ENCODE results near the gene TIMM8B. TPM values are rescaled to one million over a fixed set of nuclear protein-coding genes. Genes with fewer than 3 reads are reported as not detected.

Gene TIMM8B
- total RNA-seq, 1 experiment from 2014 or later, result 42.4 TPM

- H3K36me3 ChIP-seq (ENCODE audit: low read depth), result no peaks in the 10 kb centered on the region
- peaks cover 15% of the 10 kb centered on the region; the same call in 1 of the 2 replicates for H3F3A ChIP-seq (ENCODE audit: insufficient read depth, low read depth)
- BruUV-seq (replicated peaks), result no TSS peak
- POLR2A ChIA-PET (ENCODE audit: unreplicated experiment), result no interaction called here
- H3K79me2 ChIP-seq (ENCODE audit: low read depth), result no peaks in the 10 kb centered on the region
- no peaks in the 10 kb centered on the region for H3K9me3 ChIP-seq (ENCODE audit: insufficient read depth, low read depth)
- H3K4me1 ChIP-seq (replicated peaks; ENCODE audit: insufficient read depth), result no peaks in the 10 kb centered on the region
- no peak overlapping the region for H3K4me3 ChIP-seq
- no peak for TF ChIP-seq EZH2 (IDR thresholded peaks at IDR 0.05; ENCODE audit: low read depth)
- no peak for TF ChIP-seq CTCF (conservative IDR thresholded peaks at IDR 0.05)
- no peaks in the 10 kb centered on the region for H3K9me2 ChIP-seq (ENCODE audit: insufficient read depth)
- no peak overlapping the region for H3K27ac ChIP-seq
- no peak overlapping the region for H3K4me2 ChIP-seq
- no peaks in the 10 kb centered on the region for H4K20me1 ChIP-seq (ENCODE audit: insufficient read depth)
- DNase-seq, result no peak
- H3K27me3 ChIP-seq (ENCODE audit: insufficient read depth, low read depth), result no peaks in the 10 kb centered on the region
- intact Hi-C loops (cut with micrococcal nuclease; ENCODE audit: unreplicated experiment), result no loop called here
- CTCF ChIA-PET, result no interaction called here
- no peak overlapping the region for H2AFZ ChIP-seq
Measured at GRCh38 chr11:112106070-112106469, 19.5 kb upstream of the TIMM8B start.

GRCh38 chr11:112103446-112103845, 16.9 kb upstream of the TIMM8B start:
- no peaks in the 10 kb centered on the region for H3K4me1 ChIP-seq (replicated peaks; ENCODE audit: insufficient read depth)
- no peak overlapping the region for H3K27ac ChIP-seq
- no peak overlapping the region for H3K4me3 ChIP-seq
- H3K79me2 ChIP-seq (ENCODE audit: low read depth), result no peaks in the 10 kb centered on the region
- ChIA-PET CTCF (no interaction called here), POLR2A (ENCODE audit: unreplicated experiment) (interaction anchor here (0.6 kb wide), 2 partner anchors 54 to 238 kb away, joined by 5 to 9 read pairs; no protein-coding TSS in a partner anchor)
- no peaks in the 10 kb centered on the region for H3K36me3 ChIP-seq (ENCODE audit: low read depth)
- H3K9me3 ChIP-seq (ENCODE audit: insufficient read depth, low read depth), result no peaks in the 10 kb centered on the region
- intact Hi-C loops (cut with micrococcal nuclease; ENCODE audit: unreplicated experiment), result no loop called here
- no peaks in the 10 kb centered on the region for H3K9me2 ChIP-seq (ENCODE audit: insufficient read depth)
- no TSS peak for BruUV-seq (replicated peaks)
- H3K27me3 ChIP-seq (ENCODE audit: insufficient read depth, low read depth), result no peaks in the 10 kb centered on the region
- no peak for TF ChIP-seq EZH2 (IDR thresholded peaks at IDR 0.05; ENCODE audit: low read depth)
- H3K4me2 ChIP-seq, result no peak overlapping the region
- no peaks in the 10 kb centered on the region for H4K20me1 ChIP-seq (ENCODE audit: insufficient read depth)
- H2AFZ ChIP-seq, result no peak overlapping the region
- no peak for DNase-seq
- peaks cover 8% of the 10 kb centered on the region; the same call in 1 of the 2 replicates for H3F3A ChIP-seq (ENCODE audit: insufficient read depth, low read depth)

DNA sequence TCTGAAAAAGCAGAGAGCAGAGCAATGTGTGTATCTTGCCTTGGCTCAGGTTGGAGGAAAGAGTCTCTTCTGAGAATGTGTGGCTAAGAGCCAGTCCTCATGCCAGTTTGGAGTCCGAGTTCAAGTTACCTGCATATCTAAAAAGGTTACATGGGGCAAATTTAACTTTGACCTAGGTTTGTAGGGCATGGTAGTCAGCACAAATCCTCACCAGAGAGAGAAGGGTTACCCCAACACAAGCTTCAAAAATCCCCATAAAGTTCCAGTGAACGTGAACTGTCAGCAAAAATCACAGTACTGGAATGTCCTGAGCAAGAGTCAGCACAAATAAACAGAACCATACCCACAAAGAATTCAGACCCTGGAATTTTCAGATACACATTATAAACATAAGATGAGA, 13.9 kb upstream of the TIMM8B start:
- Histone ChIP-seq H3K4me3 (no peak overlapping the region), H3K9me2 (ENCODE audit: insufficient read depth) (no peaks in the 10 kb centered on the region), H3K36me3 (ENCODE audit: low read depth) (peaks cover 6% of the 10 kb centered on the region; the same call in 1 of the 2 replicates), H3K4me2 (no peak overlapping the region), H3F3A (ENCODE audit: insufficient read depth, low read depth) (peaks cover 8% of the 10 kb centered on the region; the same call in 1 of the 2 replicates), H3K79me2 (ENCODE audit: low read depth) (no peaks in the 10 kb centered on the region), H2AFZ (no peak overlapping the region), H3K4me1 (replicated peaks; ENCODE audit: insufficient read depth) (no peaks in the 10 kb centered on the region), H3K9me3 (ENCODE audit: insufficient read depth, low read depth) (no peaks in the 10 kb centered on the region), H3K27me3 (ENCODE audit: insufficient read depth, low read depth) (no peaks in the 10 kb centered on the region), H4K20me1 (ENCODE audit: insufficient read depth) (no peaks in the 10 kb centered on the region), H3K27ac (no peak overlapping the region)
- POLR2A ChIA-PET (ENCODE audit: unreplicated experiment), result no interaction called here
- TF ChIP-seq EZH2 (IDR thresholded peaks at IDR 0.05; ENCODE audit: low read depth), result no peak
- TF ChIP-seq CTCF (conservative IDR thresholded peaks at IDR 0.05), result no peak
- DNase-seq, result no peak
- CTCF ChIA-PET, result no interaction called here
- BruUV-seq (replicated peaks), result no TSS peak
- intact Hi-C loops (cut with micrococcal nuclease; ENCODE audit: unreplicated experiment), result no loop called here

Data from PC-9 (cell line).